GM06990 (cell line): ENCODE data around the gene GSS.

Experiments
- DNase-seq: peaks from one replicate; pipeline ENCODE4 v3.0.0-alpha.2; 2011; ENCODE audit not compliant: insufficient read length; ENCODE audit errors: extremely low read depth
- H3K27me3 ChIP-seq: replicated peaks from 2 replicates; pipeline ENCODE4 v1.6.0; 2011; ENCODE audit warnings: low read length; ENCODE audit not compliant: control insufficient read depth, insufficient read depth
- H3K36me3 ChIP-seq: 2 replicates; pipeline ENCODE4 v1.5.1; 2011; ENCODE audit warnings: low read length; ENCODE audit not compliant: control insufficient read depth, insufficient read depth
- H3K4me3 ChIP-seq: replicated peaks from 2 replicates; pipeline ENCODE4 v1.5.1; 2011; ENCODE audit warnings: low read depth, mild to moderate bottlenecking, control low read depth, low read length
- CTCF ChIP-seq: IDR thresholded peaks from 2 replicates; pipeline ENCODE4 v1.5.1; 2011; ENCODE audit warnings: low read length, control low read depth, mild to moderate bottlenecking, inconsistent platforms; ENCODE audit not compliant: insufficient read depth, poor library complexity, severe bottlenecking

The GSS gene

GRCh38 chr20:34888468-34888867 lies 67.1 kb downstream of the GSS start:
- TF ChIP-seq CTCF: no peak
- no peaks in the 10 kb centered on the region for H3K36me3 ChIP-seq
- no peak overlapping the region for H3K4me3 ChIP-seq
- H3K27me3 ChIP-seq: no peaks in the 10 kb centered on the region
- DNase-seq: no peak

DNA sequence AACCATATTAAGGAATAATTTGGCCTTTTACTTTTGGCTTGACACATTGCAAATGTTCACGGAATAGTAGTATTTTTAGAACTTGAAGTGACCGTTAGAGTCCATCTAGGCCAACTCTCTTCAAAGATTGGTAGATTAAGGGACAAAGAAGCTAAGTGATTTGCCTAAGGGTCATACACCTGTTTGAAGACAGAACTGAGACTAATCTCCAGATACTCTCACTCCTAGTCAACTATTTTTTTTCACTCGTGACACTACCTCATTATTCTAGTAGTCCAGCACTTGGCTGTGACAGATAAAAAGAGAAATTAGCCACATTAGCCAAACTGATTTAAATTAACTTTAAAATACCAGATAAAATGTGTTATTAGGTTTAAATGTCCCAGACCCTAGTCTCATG lies 68.6 kb downstream of the GSS start:
- no peak for TF ChIP-seq CTCF
- Histone ChIP-seq H3K36me3 (no peaks in the 10 kb centered on the region), H3K27me3 (no peaks in the 10 kb centered on the region), H3K4me3 (no peak overlapping the region)
- DNase-seq: no peak

- TF ChIP-seq CTCF: no peak
- Histone ChIP-seq H3K36me3 (no peaks in the 10 kb centered on the region), H3K4me3 (no peak overlapping the region), H3K27me3 (no peaks in the 10 kb centered on the region)
- DNase-seq: no peak
Observed at GRCh38 chr20:34886122-34886521, 69.5 kb downstream of the GSS start.

DNA sequence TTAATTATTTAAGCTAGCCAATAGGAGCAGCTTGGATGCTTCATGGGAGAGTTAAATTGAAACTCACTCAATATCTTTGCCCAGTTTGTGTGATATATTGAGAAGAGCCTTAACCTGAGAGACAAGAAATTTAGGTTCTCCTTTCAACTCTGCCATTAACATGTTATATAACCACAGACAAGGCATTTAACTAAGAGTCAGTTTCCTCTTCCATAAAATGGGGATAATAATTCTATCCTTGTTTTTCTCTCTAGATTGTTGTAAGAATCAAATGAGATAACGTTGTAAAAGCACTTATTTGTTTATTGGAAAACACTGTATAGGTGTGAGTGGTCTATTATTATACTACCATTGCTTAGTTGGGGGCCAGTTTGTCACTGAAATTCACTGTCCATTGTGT lies 71.3 kb downstream of the GSS start:
- no peaks in the 10 kb centered on the region for H3K36me3 ChIP-seq

DNA sequence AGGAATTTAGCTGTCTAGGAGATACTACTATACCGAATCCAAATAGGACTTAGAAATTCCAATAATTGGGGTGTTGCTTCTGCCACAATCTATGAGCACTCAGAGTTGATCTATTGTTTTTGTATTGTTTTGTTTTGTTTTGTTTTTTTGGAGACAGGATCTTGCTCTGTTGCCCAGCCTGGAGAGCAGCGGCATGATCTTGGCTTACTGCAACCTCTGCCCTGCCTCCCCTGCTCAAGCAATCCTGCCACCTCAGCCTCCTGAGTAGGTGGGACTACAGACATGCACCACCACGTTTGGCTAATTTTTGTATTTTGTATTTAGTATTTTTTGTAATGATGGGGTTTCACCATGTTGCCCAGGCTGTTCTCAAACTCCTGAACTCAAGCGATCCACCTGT lies 71.8 kb downstream of the GSS start:
- H3K4me3 ChIP-seq: no peak overlapping the region
- TF ChIP-seq CTCF: no peak
- H3K27me3 ChIP-seq: no peaks in the 10 kb centered on the region
- no peak for DNase-seq
- H3K36me3 ChIP-seq: no peaks in the 10 kb centered on the region

More for the DNA sequence above, 71.3 kb downstream of the GSS start:
- DNase-seq: no peak
- H3K27me3 ChIP-seq: no peaks in the 10 kb centered on the region
- TF ChIP-seq CTCF: no peak
- no peak overlapping the region for H3K4me3 ChIP-seq

DNA sequence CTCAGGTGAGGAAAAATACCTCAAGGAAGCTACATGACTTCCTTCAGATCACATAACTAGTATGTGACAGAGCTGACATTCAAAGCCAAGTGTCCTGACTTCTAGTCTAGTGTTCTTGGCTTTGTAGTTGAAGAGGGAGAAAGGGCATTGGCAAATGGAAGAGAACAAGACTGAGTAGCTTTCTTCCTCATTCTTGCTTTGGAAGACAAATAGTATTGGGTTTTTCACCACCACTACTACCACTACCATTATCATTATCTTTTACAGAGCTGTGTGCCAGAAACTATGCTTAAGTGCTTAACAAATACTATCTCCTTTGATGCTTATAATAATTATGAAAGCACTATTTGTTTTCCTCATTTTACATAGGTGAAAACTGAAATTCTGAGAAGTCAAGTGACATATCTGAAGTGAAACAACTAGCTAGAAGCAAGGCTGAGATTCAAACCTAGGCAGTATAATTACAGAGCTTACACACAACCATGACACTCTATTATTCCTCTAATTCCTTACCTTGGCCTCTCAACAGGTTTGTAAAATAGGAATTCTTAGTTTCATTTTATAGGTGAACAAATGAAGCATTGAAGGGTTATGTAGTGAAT lies 72.4 kb downstream of the GSS start:
- Histone ChIP-seq H3K36me3 (no peaks in the 10 kb centered on the region), H3K27me3 (no peaks in the 10 kb centered on the region), H3K4me3 (no peak overlapping the region)
- no peak for DNase-seq
- no peak for TF ChIP-seq CTCF
